GM19193 (cell line): ENCODE measurements around the gene ATP2B3.

Experiments used
- POLR2A ChIP-seq: IDR thresholded peaks from 4 replicates; pipeline ENCODE4 v1.6.1; 2011; ENCODE audit not compliant: insufficient read depth, insufficient read length; ENCODE audit errors: extremely low read depth

ATP2B3 gene

DNA sequence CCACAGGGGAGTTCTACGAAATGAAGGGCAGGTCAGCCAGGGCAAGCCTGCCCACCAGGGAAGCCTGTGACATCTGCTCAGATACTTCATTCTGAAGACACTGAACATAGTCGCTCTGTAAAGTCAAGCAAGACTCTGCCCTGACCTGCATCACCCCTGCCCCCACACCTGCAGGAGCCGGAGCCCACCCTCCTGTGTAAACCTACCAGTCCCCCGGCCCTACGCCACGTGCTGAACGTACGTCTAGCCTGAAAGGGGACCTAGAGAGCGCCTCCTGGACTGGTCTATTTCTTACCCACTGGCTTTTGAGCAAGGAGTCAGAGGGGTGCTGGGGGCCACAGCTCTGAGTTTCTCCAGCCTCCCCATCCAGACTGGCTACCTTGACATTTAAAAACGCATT lies 69.9 kb downstream of the ATP2B3 start:
- no peak for TF ChIP-seq POLR2A

DNA sequence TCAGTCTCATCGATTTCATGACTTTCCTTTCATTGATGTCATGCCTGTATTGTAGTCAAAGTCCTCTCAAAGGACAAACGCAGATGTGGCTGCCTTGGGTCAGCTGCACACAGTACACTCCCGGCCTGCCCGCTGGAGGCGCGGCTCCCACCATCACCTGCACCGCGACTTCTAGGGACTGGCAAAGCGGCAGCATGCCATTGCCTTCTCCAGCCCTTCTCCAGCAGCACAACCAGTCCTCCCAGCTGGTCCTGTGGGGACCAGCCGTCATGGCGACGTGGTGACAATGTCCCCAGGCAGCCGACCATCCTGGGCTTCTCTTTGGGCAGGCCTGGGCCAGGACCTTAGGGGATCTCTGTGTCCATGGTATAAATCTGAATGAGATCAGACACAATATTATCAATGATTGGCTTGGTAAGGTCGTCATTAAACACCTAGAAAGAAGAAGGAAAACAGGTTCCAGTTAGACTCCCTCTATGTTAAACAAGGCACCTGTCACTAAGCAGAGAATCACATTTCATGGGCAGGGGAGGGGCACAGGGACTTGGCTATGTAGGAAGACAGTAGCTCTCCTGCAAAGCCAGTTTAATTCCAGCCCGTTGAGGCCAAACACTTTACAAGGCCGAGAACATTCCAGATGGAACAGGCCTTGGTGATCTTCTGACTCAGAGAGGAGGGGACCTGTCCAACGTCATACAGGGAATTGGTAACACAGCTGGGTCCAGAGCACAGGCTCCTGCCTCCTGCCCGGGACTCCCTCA lies 70.8 kb downstream of the ATP2B3 start:
- no peak for TF ChIP-seq POLR2A

DNA sequence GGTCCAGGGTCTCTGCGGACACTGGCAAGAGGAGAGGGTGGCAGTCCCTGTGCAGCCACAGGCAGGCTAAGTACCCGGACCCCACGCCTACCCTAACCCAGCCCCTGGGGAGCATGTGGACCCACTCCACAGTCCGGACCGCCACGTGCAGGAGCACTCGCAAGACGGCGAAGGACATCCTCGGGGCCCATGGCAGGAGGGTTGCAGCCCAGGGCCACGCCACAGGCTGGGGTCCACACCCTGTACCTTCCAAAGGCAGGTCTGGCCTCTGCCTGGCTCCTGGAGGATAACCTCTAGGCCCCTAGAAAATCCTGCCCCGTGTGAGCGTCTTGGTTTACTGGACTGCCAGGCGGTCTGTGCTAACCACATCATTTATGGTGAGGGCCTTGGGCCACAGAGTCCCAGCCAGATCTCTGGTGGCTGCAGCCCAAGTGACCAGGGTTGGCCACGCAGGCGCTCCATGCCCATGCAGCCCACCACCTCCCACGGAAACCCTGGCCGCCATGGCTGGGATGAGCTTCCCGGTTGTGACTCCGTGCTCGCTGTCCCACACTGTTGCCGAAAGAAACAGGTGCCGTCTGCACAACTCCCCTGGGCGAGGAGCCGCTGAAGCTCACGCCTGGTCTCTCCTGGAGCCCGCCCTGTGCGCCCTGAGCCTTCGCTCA lies 71.5 kb downstream of the ATP2B3 start:
- no peak for TF ChIP-seq POLR2A

DNA sequence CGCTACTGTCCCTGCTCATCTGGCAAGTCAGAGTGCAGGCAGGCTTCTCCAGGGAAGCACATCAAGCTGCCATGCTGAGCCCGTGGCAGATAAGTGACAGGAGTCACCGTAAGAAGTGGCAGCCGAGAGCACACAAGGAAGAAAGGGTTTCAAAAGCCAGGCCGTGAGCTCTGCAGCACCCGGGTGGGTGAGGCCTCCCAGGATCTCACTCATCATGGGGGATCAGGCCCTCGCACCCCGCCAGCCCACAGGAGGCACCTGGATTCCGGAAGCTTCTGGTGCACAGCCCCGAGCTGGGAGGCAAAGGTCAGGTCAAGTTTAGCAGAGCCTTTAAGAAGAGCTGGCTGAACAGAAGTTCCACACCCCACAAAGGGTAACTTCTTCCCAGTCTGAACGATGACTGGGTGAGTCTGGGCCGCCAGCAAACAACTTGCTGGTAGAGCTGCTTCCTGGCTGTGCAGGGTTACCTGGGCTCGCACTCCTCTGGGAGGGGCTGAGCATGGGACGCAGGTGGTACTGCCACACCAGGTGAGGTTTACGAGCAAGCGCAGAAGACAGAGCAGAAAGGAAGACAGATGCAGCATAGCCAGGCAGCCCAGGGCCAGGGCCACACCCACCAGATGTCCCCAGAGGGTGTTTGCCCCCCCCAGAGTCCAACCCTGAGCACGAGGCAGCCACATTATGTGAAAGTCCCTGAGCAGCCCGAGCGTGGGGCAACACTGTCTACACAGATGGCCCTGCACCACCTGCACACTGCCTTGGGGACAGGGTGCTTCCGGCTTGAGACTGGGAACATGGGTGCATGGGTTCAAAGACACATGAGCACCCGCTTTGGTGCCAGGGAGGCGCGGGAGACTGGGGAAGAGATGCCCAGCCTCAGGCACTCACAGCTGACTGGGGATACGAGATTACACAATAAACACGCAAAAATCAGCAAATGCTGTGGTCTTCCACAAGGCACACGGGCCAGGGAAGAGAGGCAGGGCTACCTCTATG lies 73.8 kb downstream of the ATP2B3 start:
- TF ChIP-seq POLR2A, result no peak

DNA sequence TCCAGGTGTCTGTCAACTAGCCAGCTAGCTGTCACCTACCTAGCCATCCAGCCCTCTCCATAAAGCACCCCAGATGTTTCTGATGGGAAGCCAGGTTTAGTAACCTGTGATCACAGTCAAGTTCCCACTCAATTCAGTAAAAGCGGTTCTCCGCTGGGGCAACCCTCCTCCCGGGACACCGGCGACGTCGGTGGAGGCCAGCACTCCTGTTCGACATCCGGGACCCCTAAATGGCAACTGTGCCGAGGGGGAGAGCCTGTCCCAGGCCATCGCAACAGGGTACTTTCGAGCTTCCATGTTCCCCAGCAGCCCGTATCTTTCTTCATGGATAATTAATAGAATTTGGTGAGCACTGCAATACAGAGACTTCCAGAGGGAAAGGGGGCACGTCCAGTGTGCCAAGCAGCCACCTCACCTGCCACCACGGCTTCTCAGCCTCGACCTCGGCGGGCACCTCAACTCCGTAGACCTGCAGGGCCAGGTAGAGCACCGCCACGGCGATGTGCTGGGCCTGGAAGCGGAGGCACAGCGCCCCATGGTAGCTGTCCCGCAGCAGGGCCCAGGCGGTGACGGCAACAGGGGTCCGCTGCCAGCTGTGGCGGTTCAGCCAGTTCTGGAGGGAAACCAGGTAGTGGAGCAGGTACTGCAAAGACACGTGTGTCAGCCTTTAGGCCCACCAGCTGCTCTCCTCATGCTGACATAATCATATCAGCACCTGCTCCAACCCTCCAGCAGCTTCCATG lies 74.8 kb downstream of the ATP2B3 start:
- no peak for TF ChIP-seq POLR2A

DNA sequence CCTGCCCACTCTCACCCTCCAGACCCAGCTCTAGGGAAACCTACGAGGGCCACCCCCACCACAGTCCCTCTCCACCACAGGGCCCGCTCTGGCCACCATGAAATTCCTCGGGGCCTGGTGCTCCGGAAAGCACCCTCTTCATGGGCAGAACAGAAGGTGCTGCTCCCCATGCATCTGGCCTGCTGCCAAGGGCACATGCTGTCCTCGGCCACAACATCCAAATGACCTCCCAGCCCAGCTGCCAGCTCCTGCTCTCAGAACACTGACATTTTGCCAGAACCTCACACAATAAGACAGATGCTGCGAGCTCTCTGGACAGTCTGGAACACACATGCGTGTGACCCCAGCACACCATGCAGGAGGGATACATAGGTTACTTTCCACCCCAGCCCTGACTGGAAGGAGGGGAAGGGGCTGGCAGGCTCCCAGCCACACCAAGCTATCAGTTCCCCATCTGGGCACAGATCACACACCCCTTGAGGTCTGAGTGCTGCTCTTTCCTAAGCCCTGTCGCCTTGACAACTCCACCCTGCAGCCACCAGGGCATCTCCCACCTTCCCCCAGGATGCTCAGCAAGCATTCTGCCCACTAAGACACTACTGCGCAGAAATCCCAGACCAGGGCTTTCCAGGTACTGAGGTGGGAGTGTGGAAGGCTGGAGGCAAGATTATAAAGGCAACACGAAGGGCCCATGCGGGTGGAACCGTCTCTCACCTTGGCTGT lies 75.7 kb downstream of the ATP2B3 start:
- no peak for TF ChIP-seq POLR2A

DNA sequence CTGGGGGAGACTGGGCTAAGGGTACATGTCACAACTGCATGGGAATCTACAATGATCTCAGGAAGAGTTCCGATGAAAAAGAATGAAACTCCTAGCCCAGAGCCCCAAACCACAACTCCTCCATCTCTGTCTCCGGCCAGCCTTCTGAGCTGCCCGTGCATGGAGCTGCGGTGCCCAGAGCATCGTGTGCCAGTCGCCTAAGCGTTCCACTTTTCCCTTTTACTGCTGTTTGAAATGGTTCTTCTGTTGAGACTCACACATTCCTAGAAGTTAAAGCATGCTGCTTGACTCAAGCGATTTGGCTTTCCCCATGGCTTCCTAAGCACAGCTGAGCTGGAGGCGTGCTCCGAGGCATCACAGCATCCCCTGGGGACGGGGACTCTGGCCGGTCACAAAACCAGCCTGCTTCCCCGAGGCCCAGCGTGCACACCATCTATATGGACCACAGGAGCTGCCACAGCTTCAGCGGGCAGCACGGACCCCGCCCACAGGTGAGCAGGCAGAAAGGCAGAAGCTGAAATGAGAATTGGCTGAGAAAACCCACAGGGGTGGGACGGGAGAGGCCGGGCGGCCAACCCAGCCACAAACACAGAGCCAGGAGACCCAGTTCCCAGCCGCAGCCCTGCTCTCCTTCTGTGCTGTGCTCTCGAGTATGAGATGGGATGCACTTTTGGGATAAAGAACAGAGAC lies 76.5 kb downstream of the ATP2B3 start:
- TF ChIP-seq POLR2A, result no peak

DNA sequence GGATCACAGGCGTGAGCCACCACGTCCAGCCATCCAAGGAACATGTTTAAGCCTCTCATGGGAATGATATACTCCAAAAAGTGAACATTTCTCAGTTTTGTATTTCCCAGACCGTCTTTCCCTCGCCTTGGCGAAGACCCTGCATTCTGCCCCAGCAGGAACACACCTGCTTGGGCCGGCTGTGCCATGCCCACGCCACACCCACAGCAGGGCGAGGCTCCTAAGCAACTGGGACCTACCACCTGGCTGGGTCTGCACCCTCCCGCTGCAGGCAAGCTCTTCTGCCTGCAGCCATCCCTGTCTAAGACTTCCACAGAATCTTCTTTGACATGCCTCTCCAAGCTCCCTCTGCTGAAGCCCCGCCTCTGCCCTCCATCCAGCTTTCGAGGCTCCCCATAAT lies 77.9 kb downstream of the ATP2B3 start:
- TF ChIP-seq POLR2A, result no peak

DNA sequence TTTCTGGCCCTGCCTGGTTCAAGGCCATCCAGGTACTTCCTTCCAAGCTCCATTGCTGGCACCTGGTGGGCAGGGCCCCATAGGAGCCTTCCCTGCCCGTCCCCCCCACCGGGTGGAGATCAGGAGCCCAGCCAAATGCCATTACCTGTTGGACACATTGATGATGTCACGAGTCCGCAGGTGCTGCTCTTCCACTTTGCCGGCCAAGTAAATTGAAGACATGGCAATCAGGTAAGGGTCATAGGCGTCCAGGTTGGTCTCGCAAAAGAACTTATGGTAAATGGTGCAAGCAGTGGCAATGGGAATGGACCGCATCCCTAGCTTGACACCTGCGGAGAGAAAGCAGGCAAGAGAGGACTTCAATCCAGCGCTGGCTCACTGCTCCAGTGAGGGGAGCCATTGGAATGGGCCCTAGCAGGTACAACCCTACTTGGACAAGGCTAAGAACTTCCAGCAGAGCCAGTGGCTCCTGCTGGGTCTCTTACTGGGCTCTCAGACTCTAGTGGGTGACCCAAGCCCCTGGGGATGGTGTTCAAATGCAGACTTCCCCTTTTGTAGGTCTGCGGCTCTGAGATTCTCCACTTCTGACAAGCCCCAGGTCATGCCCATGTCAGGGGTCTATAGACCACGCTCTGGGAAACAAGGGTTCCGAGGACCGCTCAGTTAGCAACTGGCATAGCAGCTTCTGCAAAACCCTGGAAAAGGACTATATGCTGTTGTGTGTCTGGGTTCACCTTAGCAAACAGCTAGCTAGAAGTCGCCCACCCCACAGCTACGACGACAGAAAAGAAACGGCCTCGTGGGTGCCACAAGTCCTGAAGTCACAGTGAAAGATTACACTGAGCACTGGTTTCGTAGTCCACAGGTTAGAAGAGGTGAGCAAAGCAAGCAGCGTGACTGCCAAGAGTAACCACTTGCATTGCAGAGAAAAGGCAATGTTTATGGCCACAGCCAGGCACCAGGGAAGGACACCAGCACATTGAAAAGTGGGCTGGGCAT lies 78.7 kb downstream of the ATP2B3 start:
- TF ChIP-seq POLR2A, result no peak

DNA sequence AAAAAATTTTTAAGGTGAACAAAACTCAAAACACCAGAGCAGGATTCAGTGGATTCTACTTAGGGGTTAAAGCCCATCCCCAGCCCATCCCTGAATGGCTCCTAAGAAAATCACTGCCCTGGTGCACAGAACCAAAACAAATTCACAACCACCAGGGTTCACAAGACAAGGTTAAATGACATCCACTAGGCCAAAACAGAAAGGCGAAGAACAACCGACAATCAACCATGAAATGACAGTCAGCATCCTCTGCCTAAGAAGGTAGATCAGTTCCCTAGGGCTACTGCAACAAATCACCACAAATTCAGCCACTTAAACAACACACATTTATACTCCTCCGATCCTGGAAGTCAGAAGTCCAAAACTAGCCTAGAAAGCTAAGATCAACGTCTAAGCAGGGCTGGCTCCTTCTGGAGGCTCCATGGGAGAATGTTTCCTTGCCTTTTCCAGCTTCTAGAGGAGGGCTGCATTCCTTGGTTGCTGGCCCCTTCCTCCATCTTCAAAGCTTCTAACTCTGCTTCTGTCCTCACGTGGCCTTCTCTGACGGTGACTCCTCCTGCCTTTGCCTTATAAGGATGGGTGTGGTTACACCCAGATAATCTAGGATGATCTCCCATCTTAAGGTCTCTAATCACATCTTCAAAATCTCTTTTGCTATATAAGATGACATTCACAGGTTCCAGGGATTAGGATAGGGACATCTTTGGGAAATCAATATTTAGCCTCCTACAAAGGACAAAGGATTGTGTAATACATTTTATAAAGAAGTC lies 79.7 kb downstream of the ATP2B3 start:
- TF ChIP-seq POLR2A, result no peak

DNA sequence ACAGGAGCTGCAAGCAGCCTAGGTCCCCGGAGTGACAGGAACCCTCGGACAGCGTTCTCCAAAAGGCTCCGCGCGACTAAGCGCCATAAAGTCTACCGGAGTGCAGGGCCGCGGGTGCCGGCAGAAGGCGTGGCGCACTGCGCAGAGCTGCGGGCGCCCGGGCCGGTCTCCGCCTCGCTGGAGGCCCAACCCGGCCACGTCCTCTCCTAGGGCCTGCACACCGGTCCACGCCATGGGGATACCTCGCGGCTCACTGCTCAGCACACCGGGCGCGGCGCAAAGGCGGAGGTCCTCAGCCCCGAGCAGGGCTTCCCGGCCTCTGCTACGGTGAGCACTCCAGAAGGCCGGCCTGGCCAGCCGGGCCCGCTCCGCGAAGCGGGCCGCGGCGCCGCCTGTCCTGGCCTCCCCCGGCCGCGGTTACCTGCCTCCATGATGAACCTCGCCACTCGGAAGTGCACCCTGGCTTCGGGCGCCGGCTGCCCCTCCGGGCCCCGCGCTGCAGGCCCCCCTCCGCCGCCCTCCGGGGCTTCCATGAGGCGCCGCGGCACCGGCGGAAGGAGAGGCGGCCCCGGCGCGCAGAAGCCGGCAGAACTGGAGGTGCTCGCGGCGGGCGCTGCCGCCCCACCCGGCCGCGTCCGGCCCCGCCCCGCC lies 81.2 kb downstream of the ATP2B3 start, which contains the start of gene CCNQ:
TSS of gene CCNQ (minus strand) at position 599 of the 651 bp plus-strand sequence. CDS start at position 533, 66 bp downstream.
- TF ChIP-seq POLR2A, result peak; percentile 43
